ENCODE measurements around the gene EEPD1.

- no peak for TF ChIP-seq CTCF (IDR thresholded peaks at IDR 0.05)
- no peak for TF ChIP-seq POLR2A (IDR thresholded peaks at IDR 0.05)
Measured at GRCh38 chr7:36299223-36299774, 146.2 kb downstream of the EEPD1 start.
